Measurements from ENCODE around the gene COPZ1.

Gene COPZ1

GRCh38 chr12:54394986-54395385 is 70.1 kb downstream of the COPZ1 start:
- DNase-seq (ENCODE audit: low spot score) = no peak

GRCh38 chr12:54395545-54395944 is 70.6 kb downstream of the COPZ1 start:
- no peak for DNase-seq (ENCODE audit: low spot score)

DNA sequence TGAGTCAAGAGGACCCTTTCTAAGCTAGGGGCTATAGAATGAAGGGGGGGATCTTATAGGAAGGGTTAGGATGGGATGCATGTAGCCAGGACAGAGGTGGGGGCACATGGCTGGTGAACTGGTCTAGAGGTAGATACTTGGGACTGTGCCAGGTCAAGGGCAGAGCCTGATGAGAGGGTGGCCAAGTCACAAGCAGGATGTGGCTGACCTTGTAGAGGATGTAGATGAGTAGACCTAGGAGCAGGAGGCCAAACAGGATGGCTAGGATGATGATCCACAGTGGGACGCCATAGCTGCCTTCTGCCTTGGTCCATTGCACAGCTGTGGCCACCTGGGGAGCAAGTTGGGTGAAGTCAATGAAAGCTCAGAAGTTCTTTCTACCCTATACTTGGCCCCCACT is 72.2 kb downstream of the COPZ1 start:
- DNase-seq (ENCODE audit: low spot score) = no peak

GRCh38 chr12:54398218-54398617 is 73.3 kb downstream of the COPZ1 start:
- DNase-seq (ENCODE audit: low spot score) = no peak

- DNase-seq (ENCODE audit: low spot score) = peak; percentile 91
These were observed 74.3 kb downstream of the COPZ1 start for GRCh38 chr12:54398995-54399793.

DNA sequence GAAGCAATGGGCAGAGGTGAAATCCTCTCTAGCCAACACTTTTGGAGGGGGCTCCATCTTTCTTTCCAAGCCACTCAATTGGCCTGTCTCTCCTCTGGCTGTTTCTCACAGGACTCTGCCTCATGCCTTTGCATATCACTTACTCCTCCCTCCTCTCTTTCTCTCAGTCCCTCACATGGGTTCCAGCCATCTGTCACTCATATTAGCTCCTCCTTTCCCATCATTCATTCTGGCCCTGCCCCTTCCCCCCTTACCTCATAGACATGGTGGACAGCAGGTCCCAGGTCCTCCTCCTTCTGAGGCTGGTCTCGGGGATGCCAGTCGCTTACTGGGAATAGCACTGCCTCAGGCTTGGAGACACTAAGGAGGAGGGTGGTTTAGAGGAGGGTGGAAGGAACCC is 76.2 kb downstream of the COPZ1 start:
- no peak for DNase-seq (ENCODE audit: low spot score)
